Lower lobe of right lung (tissue), 2 donors: ENCODE measurements around the gene GNAZ. TPM values are rescaled to one million over a fixed set of nuclear protein-coding genes. Genes with fewer than 3 reads are reported as not detected.

Experiments used
- ATAC-seq, 2 donors: fragments of 200-7000 bp; cut with Tn5 transposase; one replicate each; pipeline ENCODE4 v1.9.1; 2020 to 2022; ENCODE audit warnings: mild to moderate bottlenecking in 2 of 2, moderate library complexity in 2 of 2
- DNase-seq: peaks from one replicate; pipeline ENCODE4 v3.0.0-alpha.2; 2020
- H3K27ac ChIP-seq: fragments of 200-600 bp; one replicate; pipeline ENCODE4 v1.8.0; 2022
- H3K27me3 ChIP-seq: fragments of 200-600 bp; one replicate; pipeline ENCODE4 v1.8.0; 2022; ENCODE audit warnings: low read depth
- H3K36me3 ChIP-seq: fragments of 200-600 bp; one replicate; pipeline ENCODE4 v1.8.0; 2022; ENCODE audit warnings: mild to moderate bottlenecking
- H3K4me1 ChIP-seq: fragments of 200-600 bp; one replicate; pipeline ENCODE4 v1.8.0; 2022
- H3K4me3 ChIP-seq: fragments of 200-600 bp; one replicate; pipeline ENCODE4 v1.8.0; 2022; ENCODE audit warnings: mild to moderate bottlenecking
- H3K9me3 ChIP-seq: fragments of 200-600 bp; one replicate; pipeline ENCODE4 v1.8.0; 2022
- CTCF ChIP-seq: fragments of 200-600 bp; IDR thresholded peaks from one replicate; pipeline ENCODE4 v1.8.0; 2022; ENCODE audit warnings: antibody characterized with exemption, mild to moderate bottlenecking
- intact Hi-C: fragments of 100-400 bp; cut with DNase I; formaldehyde crosslinking; loops from one replicate; pipeline ENCODE4 v1.11.0; 2022
- total RNA-seq: library from RNA; stranded (reverse); fragmentation: NEBNext Ultra II Directional; extraction: Animal tissue kit (Norgen Biotek cat#: 25700); gene quantifications from one replicate; pipeline ENCODE4 v1.2.1, GENCODE V29; 2021
- donor health status: DM: no; HTN: yes; CAD: no; lungs with severe emphysema.

The GNAZ gene
- total RNA-seq, 1 donor from 2014 or later, result 2.4 TPM

GRCh38 chr22:23098718-23099530, 28.6 kb downstream of the GNAZ start:
- intact Hi-C loops, result no loop called here
- H3K27me3 ChIP-seq, result no peaks in the 10 kb centered on the region
- DNase-seq (no peak), ATAC-seq (peak in 1 of 2 donors; percentile 34)
- no peak for TF ChIP-seq CTCF
- no peaks in the 10 kb centered on the region for H3K9me3 ChIP-seq
- H3K36me3 ChIP-seq, result no peaks in the 10 kb centered on the region
- no peak overlapping the region for H3K4me3 ChIP-seq
- H3K4me1 ChIP-seq, result peaks cover 16% of the 10 kb centered on the region
- no peak overlapping the region for H3K27ac ChIP-seq

- Histone ChIP-seq H3K27ac (no peak overlapping the region), H3K4me3 (no peak overlapping the region), H3K36me3 (no peaks in the 10 kb centered on the region), H3K27me3 (no peaks in the 10 kb centered on the region), H3K9me3 (no peaks in the 10 kb centered on the region), H3K4me1 (peaks cover 16% of the 10 kb centered on the region)
- DNase-seq (no peak), ATAC-seq (no peak)
- no peak for TF ChIP-seq CTCF
- intact Hi-C loops, result no loop called here
These were observed 29.1 kb downstream of the GNAZ start for GRCh38 chr22:23099531-23099804.

GRCh38 chr22:23100124-23100801, 29.9 kb downstream of the GNAZ start:
- intact Hi-C loops, result no loop called here
- TF ChIP-seq CTCF, result no peak
- Histone ChIP-seq H3K27me3 (no peaks in the 10 kb centered on the region), H3K4me3 (no peak overlapping the region), H3K9me3 (no peaks in the 10 kb centered on the region), H3K4me1 (peaks cover 16% of the 10 kb centered on the region), H3K27ac (no peak overlapping the region), H3K36me3 (no peaks in the 10 kb centered on the region)
- DNase-seq (no peak), ATAC-seq (no peak)

GRCh38 chr22:23101524-23101923, 31.2 kb downstream of the GNAZ start:
- no peak for ATAC-seq

GRCh38 chr22:23102002-23102655, 31.8 kb downstream of the GNAZ start:
- Histone ChIP-seq H3K27ac (no peak overlapping the region), H3K9me3 (no peaks in the 10 kb centered on the region), H3K4me3 (no peak overlapping the region), H3K4me1 (peaks cover 16% of the 10 kb centered on the region), H3K36me3 (no peaks in the 10 kb centered on the region), H3K27me3 (no peaks in the 10 kb centered on the region)
- no peak for ATAC-seq
- DNase-seq, result no peak
- intact Hi-C loops, result no loop called here
- no peak for TF ChIP-seq CTCF

More at GRCh38 chr22:23101524-23101923, 31.2 kb downstream of the GNAZ start:
- TF ChIP-seq CTCF, result no peak
- Histone ChIP-seq H3K9me3 (no peaks in the 10 kb centered on the region), H3K4me1 (peaks cover 16% of the 10 kb centered on the region), H3K36me3 (no peaks in the 10 kb centered on the region), H3K27ac (no peak overlapping the region), H3K27me3 (no peaks in the 10 kb centered on the region), H3K4me3 (no peak overlapping the region)
- intact Hi-C loops, result no loop called here
- no peak for DNase-seq
